HuH-7.5 (cell line): Measurements from ENCODE around the gene TMUB2.
"Not testable (repeated sequence)": the region's sequence is repeated elsewhere in the genome, so short reads cannot be mapped to it uniquely, and the experiment has no call there.

Experiments
- DNase-seq: peaks from one replicate; pipeline ENCODE4 v3.0.0; 2011; ENCODE audit warnings: low spot score

The TMUB2 gene

DNA sequence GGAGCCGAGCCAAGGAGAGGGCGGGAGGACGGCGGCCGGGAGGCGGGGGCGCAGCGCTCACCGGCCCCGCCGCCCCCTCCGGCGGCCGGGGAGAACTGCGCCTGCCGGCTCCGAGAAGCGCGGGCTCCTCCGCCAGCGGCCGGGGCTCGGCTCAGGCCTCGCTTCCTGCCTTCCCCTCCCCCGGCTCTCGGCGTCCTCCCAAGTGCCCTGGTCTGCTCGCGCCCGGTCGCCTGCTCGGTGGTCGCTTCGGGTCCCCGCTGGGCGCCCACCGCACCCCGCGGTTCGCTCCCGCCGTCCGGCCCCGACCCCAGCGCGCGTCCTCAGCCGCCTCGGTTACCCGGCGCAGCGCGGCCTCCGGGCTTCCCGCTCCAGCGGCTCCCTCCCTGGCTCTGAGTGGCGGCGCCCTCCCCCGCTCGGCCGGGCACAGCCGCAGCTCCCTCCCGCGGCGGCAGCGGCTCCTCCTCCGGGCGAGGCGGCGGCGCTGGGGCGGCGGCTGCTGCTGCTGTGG lies 32.4 kb downstream of the TMUB2 start:
- DNase-seq, result peak; percentile 60

- DNase-seq, result peak; percentile 58
Observed at GRCh38 chr17:44219616-44220212, 32.9 kb downstream of the TMUB2 start, which contains the start of gene UBTF. TSS of gene UBTF (minus strand) at chr17:44219675. CDS start at chr17:44218229, 1,446 bp downstream.

DNA sequence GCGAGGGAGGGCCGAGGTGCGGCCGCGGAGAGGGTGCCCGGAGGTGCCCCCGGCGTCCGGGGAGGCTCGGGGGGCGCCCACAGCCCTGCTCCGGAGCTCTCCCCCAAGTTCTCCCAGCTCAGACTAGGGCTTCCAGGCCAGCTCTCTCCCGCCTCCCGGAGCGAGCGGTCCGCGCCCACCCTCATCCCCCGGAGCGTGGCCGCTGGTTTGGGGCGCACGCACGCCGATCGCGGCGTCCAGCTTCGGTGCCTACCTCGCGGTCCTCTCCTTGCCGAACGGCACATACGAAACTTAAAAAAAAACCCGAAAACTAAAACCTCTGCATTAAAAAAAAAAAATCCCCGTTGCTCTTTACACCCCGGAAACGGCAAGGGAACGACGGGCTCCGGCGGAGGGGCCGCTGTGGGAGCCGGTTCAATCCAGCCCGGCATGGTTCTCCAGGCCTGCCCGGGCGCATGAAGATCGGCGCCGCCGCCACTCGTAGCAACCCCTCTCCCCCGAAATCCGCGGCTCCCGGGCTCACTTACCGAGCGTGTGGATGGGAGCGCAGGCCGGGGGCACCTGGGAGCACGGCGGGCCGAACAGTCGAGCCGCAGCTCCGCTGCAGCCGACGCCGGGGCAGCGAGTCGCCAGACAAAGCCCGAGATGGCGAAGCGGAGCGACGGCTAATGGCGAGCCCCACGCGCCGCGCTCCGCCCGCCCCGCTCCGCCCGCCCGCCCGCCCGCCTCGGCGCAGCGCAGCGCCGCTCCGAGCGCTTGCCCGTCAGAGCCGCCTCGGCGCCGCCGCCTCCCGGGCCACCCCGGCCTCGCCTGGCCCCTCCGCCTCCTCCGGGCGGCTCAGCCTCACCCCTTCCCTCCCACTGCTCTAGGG lies 33.7 kb downstream of the TMUB2 start:
- DNase-seq, result peak; percentile 48

DNA sequence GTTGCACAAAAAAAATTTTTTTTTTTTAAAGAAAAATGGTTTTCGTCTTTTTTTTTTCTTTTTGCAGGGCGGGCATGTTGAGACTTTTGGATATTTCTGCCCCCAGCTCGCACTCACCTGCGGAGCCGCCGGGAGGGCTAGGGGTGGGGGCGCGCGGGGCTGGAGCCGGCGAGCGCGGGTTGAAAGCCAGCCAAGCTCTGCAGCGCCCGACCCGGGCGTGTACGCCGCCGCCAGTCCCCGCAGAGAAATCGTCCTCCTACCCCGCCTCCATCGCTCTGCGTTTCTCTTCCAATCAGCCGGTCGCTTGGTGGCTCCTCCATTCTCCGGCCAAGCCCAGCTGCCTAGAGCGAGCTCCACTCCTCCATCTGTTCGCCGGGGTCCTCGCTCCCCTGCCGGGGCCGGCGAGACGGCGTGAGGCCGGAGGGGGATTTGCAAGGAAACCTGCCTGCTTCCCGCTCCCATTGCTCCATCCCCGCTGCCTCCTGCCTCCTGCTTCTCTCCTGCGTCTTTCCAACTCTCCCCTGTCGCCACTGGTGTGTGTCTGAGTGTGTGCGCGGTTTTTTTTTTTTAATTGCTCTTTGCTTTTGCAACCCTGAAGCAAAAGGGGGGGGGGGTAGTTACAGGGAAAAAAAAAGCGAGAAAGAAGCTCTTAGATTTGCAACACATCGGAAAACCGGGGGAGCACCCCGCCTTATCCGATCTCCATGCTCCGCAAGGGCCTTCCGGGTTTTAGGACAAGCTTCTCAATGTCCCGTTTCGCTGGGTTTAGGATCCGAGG lies 34.5 kb downstream of the TMUB2 start:
- peak; percentile 75 for DNase-seq

GRCh38 chr17:44221862-44222111 lies 35.0 kb downstream of the TMUB2 start:
- DNase-seq, result peak; percentile 49

DNA sequence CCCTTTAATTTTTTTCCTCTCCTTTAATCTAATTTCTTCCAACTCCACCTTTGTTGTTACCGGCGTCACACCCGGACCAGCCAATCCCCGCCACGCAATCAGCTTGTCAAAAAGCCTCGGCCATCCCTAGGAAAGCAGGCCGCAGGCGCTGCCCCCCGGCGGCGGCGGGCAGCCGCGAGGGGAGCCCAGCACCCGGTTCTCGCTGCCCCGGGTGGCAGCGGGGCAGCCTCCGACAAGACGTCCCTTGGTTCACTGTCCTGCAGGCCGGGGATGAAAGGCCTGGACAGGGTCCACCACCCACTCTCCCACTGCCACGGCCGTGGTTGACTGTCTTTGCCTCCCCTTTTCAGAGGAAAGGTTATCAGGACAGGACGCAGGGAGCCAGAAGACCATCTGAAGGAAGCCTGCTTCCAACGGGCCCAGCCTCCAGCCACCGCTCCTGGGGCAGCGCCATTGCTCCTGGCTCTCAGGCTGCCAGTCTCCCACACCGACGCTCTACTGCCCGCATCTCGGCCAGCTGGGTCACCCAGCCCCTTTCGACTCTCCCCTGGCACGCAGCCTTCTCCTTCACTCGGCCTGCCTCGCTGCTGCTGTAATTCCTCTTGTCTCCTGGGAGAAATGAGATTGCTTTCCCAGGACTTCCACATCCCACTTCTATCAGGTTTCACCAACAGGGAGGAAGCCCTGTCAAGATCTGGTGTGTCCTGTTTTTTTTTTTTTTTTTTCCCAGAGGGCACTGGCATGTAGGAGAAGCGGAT lies 35.5 kb downstream of the TMUB2 start:
- peak; percentile 87 for DNase-seq

- no peak for DNase-seq
Observed at GRCh38 chr17:44223541-44224071, 36.8 kb downstream of the TMUB2 start.

DNA sequence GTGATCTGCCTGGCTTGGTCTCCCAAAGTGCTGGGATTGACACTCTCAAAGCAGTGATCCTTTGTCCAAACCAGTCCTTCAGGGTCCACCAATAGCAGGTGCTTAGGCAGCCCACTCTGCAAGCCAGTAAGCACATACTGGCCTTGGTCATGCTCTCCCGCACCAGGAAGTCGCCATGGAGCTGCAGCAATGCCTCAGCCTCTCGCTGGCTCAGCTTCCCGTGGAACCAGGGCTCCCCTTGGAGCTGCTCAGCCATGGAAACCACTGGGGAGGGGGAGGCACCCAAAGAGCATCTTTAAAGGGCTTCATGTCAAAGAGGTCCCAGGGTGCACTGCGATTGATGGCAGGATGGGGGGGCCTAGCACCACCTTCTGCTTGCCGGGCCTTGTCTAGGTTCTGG lies 42.3 kb downstream of the TMUB2 start:
- DNase-seq, result no peak

GRCh38 chr17:44230140-44230539 lies 43.4 kb downstream of the TMUB2 start:
- DNase-seq, result no peak

DNA sequence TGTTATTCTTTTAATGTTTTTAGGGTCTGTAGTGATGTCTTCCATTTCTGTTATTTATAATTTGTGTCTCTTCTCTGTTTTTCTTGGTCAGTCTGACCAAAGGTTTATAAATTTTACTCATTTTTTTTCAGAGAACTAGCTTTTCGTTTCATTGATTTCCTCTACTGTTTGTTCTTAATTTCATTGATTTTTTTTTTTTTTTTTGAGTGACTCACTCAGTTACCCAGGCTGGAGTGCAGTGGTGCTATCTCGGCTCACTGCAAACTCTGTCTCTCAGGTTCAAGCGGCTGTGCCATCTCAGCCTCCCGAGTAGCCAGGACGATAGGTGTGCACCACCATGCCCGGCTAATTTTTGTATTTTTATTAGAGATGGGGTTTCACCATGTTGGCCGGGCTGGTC lies 45.3 kb downstream of the TMUB2 start:
- no peak for DNase-seq

DNA sequence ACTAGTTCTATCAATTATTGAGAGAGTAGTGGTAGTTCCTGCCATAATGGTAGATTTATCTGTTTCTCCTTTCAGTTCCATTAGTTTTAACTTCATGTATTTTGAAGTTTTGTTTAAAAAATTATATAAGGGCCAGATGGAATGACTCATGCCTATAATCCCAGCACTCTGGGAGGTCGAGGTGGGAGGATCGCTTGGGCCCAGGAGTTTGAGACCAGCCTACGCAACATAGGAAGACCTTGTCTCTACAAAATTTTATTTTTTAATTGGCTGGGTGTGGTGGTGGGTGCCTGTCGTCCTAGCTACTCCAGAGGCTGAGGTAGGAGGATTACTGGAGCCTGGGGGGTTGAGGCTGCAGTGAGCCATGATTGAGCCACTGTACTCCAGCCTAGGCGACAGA lies 46.8 kb downstream of the TMUB2 start:
- DNase-seq, result no peak

DNA sequence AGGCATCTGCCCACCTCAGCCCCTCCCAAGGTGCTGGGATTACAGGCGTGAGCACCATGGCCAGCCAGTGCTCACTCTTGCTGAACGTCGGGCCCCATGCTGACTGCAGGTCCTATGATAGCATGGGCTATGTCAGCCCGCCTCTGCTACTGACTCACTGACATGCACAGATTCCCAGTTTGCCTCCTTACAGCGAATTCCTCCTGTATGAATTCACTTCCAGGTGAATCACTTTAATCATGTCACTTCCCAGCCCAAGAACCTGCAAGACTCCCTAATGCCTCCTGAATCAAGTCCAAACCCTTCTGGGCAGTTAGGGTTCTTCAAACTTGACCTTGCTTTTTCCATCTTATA lies 48.8 kb downstream of the TMUB2 start:
- no peak for DNase-seq

DNA sequence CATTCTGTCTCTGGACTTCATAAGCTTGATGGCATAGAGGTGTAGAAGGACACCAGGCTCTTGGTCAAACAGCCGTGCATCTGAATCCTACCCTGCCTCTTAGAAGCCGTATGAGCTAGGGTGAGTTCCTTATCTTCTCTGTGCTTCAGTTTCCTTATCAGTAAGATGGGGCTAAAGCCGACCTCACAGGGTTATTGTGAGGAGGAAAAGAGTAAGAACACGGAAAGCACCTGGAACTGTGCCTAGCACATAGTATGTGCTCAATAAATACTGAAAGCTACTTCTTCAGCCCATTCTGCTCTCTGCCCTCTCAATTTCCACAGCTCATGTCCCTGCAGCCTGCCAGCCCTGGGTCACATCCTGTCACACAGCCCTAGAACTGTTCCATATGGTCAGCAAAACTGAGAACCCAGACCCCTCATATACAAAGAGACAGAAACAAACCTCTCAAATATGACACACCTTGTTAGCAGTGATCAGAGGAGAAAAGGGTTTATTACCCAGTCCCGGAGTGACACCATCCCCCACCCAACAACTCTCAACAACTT lies 49.7 kb downstream of the TMUB2 start:
- no peak for DNase-seq

DNA sequence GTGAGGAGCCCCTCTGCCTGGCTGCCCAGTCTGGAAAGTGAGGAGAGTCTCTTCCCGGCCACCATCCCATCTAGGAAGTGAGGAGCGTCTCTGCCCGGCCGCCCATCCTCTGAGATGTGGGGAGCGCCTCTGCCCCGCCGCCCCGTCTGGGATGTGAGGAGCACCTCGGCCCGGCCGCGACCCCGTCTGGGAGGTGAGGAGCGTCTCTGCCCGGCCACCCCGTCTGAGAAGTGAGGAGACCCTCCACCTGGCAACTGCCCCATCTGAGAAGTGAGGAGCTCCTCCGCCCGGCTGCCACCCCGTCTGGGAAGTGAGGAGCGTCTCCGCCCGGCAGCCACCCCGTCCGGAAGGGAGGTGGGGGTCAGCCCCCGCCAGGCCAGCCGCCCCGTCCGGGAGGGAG lies 51.1 kb downstream of the TMUB2 start:
- DNase-seq, result not testable (repeated sequence)

DNA sequence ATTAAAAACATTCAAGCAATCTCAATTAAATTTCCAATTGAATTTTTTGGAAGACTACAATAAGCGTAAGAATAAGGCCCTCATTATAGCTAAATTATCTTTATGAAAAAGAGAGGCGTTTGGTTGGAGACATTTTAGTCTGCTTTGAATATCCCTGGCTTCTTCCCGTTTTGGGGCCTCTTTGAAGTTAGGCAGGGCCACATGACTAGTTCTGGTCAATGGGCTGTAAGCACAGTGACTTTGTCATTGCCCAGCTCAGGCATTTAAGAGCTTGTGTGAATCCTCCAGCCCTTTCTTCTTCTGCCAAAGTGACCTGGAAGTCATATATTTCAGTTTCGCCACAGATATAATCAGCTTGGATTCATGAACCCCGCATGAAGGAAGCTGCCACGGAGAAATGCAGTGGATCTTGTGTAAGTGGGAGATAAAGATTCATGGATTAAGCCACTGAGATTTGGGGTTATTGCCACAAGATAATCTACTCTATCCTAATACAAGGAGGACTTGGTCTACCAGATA lies 54.4 kb downstream of the TMUB2 start:
- no peak for DNase-seq
